Measurements from ENCODE around the gene PARVA.

- TF ChIP-seq, protein P1, sequence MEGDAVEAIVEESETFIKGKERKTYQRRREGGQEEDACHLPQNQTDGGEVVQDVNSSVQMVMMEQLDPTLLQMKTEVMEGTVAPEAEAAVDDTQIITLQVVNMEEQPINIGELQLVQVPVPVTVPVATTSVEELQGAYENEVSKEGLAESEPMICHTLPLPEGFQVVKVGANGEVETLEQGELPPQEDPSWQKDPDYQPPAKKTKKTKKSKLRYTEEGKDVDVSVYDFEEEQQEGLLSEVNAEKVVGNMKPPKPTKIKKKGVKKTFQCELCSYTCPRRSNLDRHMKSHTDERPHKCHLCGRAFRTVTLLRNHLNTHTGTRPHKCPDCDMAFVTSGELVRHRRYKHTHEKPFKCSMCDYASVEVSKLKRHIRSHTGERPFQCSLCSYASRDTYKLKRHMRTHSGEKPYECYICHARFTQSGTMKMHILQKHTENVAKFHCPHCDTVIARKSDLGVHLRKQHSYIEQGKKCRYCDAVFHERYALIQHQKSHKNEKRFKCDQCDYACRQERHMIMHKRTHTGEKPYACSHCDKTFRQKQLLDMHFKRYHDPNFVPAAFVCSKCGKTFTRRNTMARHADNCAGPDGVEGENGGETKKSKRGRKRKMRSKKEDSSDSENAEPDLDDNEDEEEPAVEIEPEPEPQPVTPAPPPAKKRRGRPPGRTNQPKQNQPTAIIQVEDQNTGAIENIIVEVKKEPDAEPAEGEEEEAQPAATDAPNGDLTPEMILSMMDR (IDR thresholded peaks at IDR 0.05; ENCODE audit: low read depth, low read length), result no peak
- TF ChIP-seq POLR2A (IDR thresholded peaks at IDR 0.05; ENCODE audit: extremely low read depth, insufficient read length), result no peak
- TF ChIP-seq, protein P2, sequence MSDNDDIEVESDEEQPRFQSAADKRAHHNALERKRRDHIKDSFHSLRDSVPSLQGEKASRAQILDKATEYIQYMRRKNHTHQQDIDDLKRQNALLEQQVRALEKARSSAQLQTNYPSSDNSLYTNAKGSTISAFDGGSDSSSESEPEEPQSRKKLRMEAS (IDR thresholded peaks at IDR 0.05; ENCODE audit: low read depth, low read length), result no peak
These were observed 20.6 kb downstream of the PARVA start for GRCh38 chr11:12397931-12398334.
